Measurements from ENCODE around the gene ATPAF1.

ATPAF1 gene, protein sequence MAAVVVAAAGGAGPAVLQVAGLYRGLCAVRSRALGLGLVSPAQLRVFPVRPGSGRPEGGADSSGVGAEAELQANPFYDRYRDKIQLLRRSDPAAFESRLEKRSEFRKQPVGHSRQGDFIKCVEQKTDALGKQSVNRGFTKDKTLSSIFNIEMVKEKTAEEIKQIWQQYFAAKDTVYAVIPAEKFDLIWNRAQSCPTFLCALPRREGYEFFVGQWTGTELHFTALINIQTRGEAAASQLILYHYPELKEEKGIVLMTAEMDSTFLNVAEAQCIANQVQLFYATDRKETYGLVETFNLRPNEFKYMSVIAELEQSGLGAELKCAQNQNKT

DNA sequence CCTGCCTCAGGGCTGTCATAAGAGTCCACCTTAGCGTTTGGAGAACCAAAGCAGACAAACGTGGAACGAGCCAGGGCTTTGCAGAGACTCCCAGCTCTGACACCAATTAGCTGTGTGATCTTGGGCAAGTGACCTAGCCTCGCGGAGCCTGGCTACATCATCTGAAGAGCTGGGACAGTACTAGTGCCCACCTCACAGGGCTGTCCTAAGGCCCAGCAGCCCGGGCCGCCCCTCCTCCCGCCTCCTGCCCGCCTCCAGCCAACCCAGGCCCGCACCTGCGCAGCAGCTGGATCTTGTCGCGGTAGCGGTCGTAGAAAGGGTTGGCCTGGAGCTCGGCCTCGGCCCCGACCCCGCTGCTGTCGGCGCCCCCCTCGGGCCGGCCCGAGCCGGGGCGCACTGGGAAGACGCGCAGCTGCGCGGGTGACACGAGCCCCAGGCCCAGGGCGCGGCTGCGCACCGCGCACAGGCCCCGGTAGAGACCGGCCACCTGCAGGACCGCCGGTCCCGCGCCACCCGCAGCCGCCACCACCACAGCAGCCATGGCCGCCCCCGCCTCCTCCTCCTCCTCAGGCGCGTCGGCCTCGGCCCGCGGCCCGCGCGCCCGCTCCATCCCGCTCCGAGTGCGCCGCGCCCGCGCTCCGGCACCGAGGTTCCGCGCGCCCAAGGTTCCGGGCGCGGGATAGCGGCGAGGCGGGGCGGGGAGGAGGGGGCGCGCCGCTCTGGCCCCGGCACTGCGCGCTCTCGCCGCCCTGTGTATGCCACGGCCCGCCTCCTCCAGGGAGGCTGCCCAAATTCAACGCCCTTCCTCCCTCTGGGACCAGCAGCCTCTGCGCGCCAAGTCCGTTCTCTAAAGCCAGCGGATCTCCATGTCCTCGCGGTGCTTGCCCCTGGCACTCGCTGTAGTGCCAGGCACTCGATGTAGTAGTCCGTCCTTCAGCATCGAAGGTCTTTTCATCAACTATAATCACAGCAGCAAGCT, at the start of gene ATPAF1:
Gene ATPAF1, minus strand, starts transcription at position 583 of the 979 bp plus-strand sequence. Its CDS starts 42 bp downstream, at position 541.
- DNase-seq (ENCODE audit: low spot score): peak; percentile 90
- TF ChIP-seq, protein P1, sequence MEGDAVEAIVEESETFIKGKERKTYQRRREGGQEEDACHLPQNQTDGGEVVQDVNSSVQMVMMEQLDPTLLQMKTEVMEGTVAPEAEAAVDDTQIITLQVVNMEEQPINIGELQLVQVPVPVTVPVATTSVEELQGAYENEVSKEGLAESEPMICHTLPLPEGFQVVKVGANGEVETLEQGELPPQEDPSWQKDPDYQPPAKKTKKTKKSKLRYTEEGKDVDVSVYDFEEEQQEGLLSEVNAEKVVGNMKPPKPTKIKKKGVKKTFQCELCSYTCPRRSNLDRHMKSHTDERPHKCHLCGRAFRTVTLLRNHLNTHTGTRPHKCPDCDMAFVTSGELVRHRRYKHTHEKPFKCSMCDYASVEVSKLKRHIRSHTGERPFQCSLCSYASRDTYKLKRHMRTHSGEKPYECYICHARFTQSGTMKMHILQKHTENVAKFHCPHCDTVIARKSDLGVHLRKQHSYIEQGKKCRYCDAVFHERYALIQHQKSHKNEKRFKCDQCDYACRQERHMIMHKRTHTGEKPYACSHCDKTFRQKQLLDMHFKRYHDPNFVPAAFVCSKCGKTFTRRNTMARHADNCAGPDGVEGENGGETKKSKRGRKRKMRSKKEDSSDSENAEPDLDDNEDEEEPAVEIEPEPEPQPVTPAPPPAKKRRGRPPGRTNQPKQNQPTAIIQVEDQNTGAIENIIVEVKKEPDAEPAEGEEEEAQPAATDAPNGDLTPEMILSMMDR (IDR thresholded peaks at IDR 0.05; ENCODE audit: extremely low read depth, missing control alignments): no peak

DNA sequence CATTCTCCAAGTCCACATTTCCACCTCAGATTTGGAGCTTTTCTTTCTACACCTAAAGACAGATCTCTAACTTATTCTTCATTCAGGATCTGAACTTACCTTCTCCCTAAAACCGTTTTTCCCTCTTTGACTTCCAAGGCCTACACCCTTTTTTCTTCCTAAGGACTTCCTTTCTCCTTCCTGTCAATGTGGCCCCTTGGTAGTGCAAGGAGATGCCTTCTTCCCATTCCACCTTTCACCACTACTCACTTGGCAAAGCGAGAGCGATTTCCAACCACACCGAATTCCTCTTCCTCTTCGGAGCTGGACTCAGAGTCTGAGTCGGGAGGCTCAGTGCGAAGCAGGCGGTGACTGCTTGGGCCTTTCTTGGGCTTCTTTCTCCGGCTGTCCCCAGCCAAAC, 49.5 kb upstream of the ATPAF1 start:
- DNase-seq (ENCODE audit: low spot score): no peak
- TF ChIP-seq, protein P1 (IDR thresholded peaks at IDR 0.05; ENCODE audit: extremely low read depth, missing control alignments): no peak

DNA sequence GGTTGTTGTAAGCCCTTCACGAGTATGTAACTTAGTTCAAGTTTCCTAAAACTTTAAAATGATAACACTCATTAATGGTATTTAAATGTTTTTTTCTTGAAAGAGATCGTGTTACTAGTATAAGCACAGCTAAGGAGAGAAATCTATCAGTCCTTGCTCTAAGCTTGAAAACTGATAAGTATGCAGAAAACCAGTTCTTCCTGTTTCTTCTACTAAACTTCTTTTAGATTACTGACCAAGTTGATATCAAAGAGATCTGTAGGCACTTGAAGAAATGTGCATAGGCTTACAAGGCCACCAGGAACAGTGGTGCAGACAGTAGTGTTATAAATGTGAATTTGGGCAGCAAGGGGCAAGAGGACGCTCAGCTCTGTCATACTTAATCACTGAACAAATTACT, 46.8 kb upstream of the ATPAF1 start:
- TF ChIP-seq, protein P1 (IDR thresholded peaks at IDR 0.05; ENCODE audit: extremely low read depth, missing control alignments): no peak
- DNase-seq (ENCODE audit: low spot score): no peak

DNA sequence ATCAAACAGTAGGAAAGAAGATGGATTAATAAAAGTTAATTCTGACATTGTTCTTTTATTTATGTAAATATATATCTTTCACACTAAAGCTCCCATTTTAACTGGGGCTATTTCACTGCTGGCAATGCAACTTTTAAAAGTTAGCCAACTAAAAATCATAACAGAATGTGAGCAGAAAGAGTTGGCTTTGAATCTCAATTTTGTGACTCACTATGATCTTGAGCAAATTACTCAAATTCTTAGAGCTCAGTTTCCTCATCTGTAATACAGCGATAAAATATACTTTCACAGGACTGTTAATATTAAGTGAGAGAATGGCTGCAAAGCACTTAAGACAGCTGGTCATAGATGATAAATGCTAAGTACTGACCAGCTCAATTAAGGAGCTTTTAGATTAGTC, 40.0 kb upstream of the ATPAF1 start:
- TF ChIP-seq, protein P1 (IDR thresholded peaks at IDR 0.05; ENCODE audit: extremely low read depth, missing control alignments): no peak
- DNase-seq (ENCODE audit: low spot score): no peak

DNA sequence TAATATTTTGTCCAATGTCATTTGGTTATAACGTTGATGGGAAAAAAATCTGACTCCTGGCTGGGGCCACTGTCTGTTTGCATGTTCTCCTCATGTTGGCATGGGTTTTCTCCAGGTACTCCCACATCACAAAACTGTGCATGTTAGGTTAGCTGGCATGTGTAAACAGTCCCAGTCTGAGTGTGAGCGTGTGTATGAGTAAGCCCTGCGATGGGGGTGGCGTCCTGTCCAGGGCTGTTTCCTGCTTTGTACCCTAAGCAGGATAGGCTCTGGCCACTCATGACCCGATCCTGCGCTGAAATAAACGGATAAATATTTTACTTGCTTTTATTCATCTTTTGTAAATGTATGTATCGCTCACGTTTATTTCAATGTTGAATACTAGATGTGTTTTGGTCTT, 37.2 kb upstream of the ATPAF1 start:
- TF ChIP-seq, protein P1 (IDR thresholded peaks at IDR 0.05; ENCODE audit: extremely low read depth, missing control alignments): no peak
- no peak for DNase-seq (ENCODE audit: low spot score)

DNA sequence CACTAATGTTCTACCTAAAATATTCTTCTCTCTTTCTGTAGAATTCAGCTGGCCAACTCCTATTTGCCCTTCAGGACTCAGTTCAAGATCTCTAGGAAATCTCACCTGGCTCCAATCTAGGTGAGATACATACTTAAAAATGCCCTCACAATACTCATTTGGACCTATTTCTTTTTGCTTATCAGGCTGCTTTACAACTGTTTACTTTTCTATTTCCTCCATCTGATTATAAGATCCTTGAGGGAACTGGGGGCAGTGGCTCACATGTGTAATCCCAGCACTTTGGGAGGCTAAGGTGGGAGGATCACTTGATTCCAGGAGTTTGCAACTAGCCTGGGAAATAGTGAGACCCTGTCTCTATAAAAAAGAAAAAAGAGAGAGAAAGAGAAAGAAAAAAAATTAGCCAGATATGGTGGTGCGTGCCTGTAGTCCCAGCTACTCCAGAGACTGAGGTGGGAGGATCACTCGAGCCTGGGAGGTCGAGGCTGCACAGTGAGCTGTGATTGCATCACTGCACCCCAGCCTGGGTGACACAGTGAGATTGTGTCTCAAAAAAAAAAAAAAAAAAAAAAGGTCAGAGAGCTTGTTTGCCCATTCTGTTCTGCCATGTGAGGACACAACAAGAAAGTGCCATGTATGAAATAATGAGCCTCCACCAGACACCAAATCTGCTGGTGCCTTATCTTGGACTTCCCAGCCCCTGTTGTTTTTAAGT, 35.9 kb upstream of the ATPAF1 start:
- TF ChIP-seq, protein P1 (IDR thresholded peaks at IDR 0.05; ENCODE audit: extremely low read depth, missing control alignments): no peak

More for the DNA sequence above, 35.9 kb upstream of the ATPAF1 start:
- no peak for DNase-seq (ENCODE audit: low spot score)
